Measurements from ENCODE around the gene CRB3.
"Not testable (repeated sequence)": the region's sequence is repeated elsewhere in the genome, so short reads cannot be mapped to it uniquely, and the experiment has no call there.

The CRB3 gene

DNA sequence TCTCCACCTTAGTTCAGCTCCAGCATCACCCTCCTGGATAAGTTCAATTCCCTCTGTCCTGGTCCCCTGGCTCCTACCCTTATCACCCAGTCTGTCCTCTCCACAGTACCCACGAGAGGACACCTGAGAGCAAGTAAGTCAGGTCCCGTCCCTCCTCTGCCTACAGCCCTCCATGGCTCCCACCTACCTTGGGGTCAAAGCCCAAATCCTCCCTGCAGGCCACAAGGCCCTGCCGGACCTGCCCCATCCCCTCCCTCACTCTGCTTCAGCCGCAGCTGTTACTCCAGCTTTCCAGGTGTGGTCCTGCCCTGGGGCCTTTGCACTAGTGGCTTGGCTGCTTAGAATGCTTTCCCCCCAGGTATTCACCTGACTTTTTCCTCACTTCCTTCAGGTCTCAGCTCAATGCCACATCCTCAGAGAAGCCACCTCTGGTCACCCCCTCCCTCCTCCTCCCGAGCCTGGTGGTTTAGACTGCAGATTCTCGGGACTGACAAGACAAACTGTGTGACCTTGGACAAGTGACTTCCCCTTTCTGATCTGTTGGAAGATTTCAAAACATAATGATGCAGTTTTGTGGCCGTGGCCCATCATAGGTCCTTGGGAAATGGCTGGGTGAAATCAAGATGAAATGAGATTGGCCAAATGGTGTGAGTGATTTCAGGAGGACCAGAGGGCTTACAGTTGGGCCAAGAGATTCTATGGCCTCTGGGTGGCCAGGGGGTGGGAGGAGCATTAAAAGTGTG is 34.4 kb downstream of the CRB3 start:
- no peak for DNase-seq

DNA sequence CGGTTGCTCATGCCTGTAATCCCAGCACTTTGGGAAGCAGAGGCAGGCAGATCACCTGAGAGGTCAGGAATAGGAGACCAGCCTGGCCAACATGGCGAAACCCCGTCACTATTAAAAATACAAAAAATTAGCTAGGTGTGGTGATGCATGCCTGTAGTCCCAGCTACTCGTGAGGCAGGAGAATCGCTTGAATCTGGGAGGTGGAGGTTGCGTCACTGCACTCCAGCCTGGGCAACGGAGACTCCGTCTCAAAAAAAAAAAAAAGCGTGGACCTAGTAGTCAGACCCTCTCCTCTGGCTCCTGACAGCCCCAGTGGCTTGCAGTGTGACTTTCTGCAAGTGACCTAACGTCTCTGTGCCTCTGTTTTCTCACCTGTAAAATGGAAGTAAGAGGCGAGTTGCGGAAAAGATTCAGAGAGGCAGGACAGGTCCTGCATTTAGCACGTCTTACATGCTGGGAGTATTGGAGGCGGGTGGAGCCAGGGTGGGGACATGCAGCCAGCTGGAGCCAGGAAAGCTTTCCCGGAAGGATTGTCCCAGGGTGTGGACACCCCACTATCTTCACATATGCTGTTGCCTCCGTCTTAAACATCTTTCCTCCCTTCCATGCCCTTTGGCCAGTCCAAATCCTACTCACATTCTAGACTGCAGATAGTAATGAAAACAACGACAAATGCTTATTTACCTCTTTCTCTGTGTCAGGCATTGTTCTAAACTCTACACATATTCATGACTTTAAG is 35.1 kb downstream of the CRB3 start:
- DNase-seq: no peak

DNA sequence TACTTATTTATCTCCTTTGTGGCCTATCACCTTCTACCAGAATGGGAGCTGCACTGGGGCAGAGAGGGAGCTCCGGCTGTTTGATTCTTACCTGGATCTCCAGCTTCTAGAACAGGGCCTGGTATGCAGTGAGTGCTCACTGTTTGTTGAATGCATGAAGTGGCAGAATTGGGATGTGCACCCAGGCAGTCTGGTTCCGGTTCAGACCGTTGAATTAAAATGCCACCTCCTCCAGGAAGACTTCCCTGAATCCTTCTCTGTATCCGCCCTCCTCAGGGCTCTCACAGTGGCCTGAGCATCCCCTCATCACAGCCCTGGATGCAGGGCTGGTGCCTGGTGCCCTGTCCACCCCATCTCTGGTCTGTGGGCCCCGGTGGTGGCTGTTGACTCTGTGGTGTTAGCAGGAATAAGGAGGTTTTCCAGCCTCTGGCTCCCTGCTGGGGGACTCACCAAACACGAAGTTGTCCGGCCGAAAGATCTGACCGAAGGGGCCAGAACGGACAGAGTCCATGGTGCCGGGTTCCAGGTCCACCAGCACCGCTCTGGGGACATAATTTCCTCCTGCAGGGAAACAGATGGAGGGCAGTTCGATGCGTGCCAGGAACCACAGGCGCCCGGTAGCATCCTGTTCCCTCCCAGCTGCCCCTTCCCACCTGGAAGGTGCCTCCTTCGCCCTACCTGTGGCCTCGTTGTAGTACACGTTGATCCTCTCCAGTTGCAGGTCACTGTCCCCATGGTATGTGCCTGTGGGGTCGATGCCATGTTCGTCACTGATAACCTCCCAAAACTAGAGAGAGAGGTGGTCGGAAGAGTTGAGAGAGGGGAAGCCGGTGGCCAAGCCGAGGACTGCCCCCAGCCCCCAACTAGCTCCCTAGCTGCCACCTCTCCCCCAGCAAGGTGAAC is 37.0 kb downstream of the CRB3 start:
- DNase-seq: no peak

DNA sequence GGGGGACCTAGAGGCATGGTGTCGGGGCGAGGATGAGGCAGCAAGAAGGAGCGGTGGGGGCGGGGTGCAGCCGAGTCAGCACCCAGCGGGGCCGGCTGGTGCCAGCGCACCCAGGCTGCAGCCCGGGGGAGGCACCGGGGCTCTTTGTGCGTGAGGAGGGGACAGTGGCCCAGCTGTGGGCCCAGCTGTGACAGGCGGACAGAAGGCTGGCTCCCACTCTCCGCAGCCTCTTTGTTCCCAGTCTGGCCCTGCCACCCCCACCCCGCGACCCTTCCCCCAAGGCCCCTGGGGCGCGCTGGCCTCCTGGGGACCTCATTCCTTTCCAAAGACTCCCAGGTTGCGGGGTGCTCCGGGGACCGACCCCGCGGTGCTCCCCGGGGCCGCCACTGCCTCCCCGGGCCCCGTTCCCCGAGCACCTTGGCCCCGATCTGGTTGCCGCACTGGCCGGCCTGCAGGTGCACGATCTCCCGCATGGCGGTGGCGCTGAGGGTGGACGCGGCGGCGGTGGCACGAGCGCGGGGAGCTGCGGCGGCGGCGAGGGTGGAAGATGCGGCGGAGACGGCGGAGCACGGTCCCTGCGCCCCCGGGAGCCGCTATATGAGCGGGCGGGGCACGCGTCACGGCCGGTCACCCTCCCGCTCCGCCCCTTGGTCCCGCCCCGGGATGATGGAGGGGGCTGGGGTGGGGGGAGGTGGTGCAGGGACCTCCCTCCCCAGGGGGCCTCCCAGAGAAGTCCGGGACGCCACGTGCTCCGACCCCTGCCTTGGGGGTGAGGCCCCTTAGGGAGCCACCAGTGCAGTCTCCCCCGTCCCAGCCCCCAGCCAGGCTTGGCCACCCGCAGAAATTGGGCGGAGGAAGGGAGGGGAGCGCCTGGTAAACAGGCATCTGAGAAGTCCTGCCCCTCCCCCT is 37.9 kb downstream of the CRB3 start, which contains the start of gene TUBB4A:
TUBB4A (minus strand) TSS at position 570 of the 909 bp plus-strand sequence; CDS start at position 473, 97 bp downstream.
- no peak for DNase-seq

DNA sequence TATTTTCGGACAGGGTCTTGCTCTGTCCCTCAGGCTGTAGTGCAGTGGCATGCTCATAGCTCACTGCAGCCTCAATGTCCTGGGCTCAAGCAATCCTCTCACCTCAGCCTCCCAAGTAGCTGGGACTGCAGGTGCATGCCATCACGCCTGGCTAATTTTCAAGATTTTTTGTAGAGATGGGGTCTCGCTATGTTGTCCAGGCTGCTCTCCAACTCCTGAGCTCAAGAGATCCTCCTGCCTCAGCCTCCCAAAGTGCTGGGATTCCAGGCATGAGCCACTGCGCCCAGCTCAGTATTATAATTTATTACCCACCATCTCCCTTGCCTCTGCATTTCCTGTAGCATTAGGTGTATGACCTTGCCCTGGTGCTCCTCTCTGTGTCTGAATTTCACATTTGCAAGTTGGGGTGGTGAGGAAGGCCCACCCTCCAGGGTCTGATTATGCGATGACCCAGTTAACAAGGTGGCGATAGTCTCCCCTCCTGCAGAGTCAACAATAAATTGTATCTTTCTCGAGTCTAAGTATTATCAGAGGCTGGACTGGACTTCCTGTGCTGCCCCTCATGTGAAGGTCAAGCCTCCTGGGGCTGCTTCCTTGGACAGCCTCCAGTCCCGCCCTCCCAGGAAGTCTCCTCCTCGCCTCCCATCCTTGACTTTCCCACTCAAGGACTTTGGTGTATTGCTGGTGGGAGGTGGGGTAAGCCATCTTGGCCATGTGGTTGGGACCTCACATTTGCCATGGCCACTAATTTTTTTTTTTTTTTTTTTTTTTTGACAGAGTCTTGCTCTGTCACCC is 39.5 kb downstream of the CRB3 start:
- no peak for DNase-seq

DNA sequence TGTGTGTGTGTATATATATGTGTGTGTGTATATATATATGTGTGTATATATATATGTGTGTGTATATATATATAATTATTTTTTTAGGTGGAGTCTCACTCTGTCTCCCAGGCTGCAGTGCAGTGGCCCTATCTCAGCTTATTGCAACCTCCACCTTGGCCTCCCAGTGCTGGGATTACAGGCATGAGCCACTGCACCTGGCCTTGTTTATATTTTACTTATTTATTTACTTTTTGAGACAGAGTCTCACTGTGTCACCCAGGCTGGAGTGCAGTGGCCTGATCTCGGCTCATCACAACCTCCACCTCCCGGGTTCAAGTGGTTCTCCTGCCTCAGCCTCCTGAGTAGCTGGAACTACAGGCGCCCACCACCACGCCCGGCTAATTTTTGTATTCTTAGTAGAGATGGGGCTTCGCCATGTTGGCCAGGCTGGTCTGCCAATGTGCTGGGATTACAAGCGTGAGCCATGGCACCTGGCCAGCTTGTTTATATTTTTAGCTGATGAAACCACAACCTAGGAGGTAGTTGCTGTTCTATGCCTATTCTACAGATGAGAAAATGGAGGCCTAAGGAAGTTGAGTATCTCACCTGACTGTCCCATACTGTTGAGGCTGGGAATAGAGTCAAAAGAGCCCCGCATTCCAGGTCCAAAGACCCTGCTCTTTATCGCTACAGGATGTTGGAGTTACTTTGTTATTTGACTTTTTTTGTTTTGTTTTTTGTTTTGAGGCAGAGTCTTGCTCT is 44.1 kb downstream of the CRB3 start:
- DNase-seq: not testable (repeated sequence)

DNA sequence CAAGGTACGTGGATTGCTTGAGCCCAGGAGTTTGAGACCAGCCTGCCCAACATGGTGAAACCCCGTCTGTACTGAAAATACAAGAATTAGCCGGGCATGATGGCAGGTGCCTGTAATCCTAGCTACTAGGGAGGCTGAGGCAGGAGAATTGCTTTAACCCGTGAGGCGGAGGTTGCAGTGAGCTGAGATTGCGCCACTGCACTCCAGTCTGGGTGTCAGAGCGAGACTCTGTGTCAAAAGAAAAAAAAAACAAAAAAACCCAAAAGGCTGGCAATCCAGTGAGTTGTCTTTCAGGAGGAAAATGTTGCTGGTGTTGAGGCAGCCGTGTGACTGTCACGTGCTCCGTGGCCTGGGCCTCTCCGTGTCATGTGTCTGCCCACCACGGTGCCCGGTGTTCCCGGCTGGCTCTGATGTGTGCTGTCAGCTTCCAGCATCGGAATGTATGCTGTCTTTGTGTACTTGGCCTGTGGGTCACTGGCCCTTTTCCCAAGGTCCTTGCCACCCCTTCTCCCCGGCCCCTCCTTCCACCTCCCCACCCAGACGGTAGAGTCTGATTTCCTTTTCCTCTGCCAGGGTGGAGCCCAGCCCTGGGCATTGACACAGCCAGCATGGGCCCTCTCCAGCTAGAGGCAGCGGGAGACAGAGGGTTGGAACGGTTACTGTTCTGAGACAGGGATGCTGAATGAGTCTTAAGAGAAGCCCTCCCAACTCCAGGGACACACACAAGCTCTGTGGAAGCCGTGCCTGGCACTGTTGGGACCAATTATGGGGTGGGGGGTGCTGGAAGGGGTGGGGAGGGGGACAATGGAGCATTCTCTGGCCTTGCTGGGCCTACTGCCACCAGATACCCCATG is 45.3 kb downstream of the CRB3 start:
- no peak for DNase-seq

DNA sequence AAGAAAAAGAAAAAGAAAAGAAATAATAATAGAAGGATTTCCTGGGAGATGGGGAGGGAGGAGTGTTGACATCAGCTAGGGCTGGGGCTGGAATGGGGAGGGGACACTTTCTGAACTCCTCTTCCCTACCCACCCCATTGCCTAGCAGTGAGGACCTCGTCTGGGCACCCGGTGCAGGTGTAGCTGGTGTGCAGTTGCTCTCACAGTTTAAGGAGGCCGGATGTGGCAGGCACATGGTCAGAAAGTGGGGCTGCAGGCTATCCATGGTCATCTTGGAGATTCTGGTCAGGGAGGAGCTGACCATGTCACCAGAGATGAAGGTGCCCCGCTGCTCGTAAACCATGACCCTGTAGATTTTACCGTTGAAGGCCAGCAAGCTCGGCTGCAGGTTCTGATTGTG is 46.5 kb downstream of the CRB3 start:
- no peak for DNase-seq

DNA sequence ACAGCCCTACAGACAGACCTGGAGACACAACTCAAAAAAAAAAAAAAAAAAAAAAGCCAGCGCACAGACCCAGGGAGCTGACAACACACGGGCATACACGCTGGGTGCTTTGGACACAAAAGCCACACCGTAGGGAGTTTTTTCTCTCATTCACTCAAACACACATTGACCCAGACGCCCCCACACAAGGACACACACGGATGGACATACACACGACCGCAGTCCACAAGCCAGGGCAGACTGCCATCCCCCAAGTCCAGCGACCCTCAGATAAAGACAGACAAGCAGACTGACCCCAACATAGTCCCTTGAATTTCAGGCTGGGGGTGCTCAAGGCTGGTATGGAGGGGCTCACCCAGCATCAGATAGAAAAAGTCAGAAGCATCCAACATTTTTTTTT is 50.0 kb downstream of the CRB3 start:
- DNase-seq: no peak

DNA sequence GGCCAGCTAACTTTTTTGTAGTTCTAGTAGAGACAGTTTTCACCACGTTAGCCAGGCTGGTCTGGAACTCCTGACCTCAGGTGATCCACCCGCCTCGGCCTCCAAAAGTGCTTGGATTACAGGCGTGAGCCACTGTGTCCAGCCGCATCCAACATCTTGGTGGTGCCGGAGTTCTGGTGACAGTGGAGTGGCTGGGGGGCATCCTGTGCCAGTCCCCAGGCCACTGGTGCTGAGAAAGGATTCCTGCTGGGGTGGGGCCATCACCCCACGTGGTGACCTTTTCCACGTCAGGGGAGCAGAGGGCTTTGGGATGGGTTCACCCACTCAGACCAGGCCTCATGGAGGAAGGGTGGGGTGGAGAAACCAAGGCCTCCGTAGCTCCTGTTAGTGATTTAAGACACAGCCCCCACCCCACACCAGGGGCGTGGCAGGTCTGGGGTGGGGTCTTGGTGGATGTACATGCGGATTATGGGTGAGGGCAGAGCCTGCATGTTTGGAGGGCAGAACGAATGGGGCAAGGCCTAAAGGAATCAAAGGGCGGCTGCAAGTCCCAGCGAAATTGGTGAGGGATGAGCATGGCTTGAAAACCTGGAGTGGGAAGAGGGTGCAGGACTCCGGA is 51.0 kb downstream of the CRB3 start:
- DNase-seq: no peak

DNA sequence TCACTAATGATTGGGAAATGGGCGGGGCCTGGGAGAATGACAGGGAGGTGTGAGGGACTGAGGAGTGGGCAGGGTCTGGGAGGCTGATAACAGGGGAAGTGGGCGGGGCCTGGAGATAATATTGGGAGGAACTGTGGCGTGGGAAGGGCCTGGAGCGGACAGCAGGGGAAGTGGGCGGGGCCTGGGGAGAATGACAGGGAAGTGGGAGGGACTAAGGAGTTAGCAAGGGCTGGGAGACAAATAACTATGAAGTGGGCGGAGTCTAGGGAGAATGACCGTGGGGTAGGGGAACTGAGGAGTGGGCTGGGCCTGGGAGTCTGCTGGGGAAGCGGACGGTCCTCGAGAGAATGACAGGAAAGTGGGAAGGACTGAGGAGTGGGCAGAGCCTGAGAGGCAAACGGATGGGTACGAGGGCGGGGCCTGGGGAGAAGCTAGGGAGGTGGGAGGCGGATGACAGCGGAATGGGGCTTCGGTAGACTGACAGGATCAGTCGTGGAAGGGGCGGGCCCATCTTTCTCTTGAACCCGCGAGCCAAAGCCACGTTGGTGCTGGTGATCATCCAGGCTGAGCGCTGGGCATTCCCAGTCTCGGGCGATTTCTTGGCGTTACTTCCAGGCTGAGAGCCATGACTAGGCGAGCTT is 52.1 kb downstream of the CRB3 start:
- peak; percentile 96 for DNase-seq
